ENCODE results near the gene ODAD4. TPM values are rescaled to one million over a fixed set of nuclear protein-coding genes. Genes with fewer than 3 reads are reported as not detected.
"Not testable (repeated sequence)": the region's sequence is repeated elsewhere in the genome, so short reads cannot be mapped to it uniquely, and the experiment has no call there.

The ODAD4 gene
- total RNA-seq, 2 experiments from 2014 or later, result 1.7 to 2.0 TPM

- no peak for DNase-seq
- Mint-ChIP-seq H3K4me1 (peaks cover 20% of the 10 kb centered on the region), H3K36me3 (ENCODE audit: low read depth) (peaks cover 41% of the 10 kb centered on the region), H3K4me3 (no peak overlapping the region), H3K27ac (no peak overlapping the region), H3K27me3 (no peaks in the 10 kb centered on the region), H3K9me3 (no peaks in the 10 kb centered on the region)
- POLR2A ChIA-PET, result interaction anchor here (0.6 to 2.5 kb wide), 4 partner anchors 11 to 176 kb away, joined by 3 to 12 read pairs (median 4); partner anchors contain the start of genes DNAJC7 and KCNH4
- CTCF ChIA-PET, result interaction anchor here (0.8 kb wide), 1 partner anchor 12 kb away, joined by 3 read pairs; the partner anchor contains the start of gene DNAJC7
These were observed 74.7 kb downstream of the ODAD4 start for GRCh38 chr17:42005166-42005565.

GRCh38 chr17:42009170-42009569 lies 78.8 kb downstream of the ODAD4 start:
- POLR2A ChIA-PET, result interaction anchor here (1.0 to 2.2 kb wide), 2 partner anchors 9 to 11 kb away, joined by 3 to 9 read pairs; partner anchors contain the start of genes DNAJC7 and NKIRAS2
- CTCF ChIA-PET, result interaction anchor here (0.6 to 1.2 kb wide), 5 partner anchors 9 to 241 kb away, joined by 3 to 4 read pairs (median 3); partner anchors contain the start of gene NKIRAS2

GRCh38 chr17:42010266-42010680 lies 79.9 kb downstream of the ODAD4 start:
- H3K9me3 Mint-ChIP-seq, result not testable (repeated sequence)

More at GRCh38 chr17:42009170-42009569, 78.8 kb downstream of the ODAD4 start:
- H3K4me3 Mint-ChIP-seq, result no peak overlapping the region
- no peaks in the 10 kb centered on the region for H3K9me3 Mint-ChIP-seq
- H3K4me1 Mint-ChIP-seq, result peaks cover 48% of the 10 kb centered on the region
- H3K27me3 Mint-ChIP-seq, result no peaks in the 10 kb centered on the region
- no peak overlapping the region for H3K27ac Mint-ChIP-seq
- no peak for DNase-seq
- peaks cover 27% of the 10 kb centered on the region for H3K36me3 Mint-ChIP-seq (ENCODE audit: low read depth)

GRCh38 chr17:42010898-42011516 lies 80.6 kb downstream of the ODAD4 start:
- ChIA-PET CTCF (no interaction called here), POLR2A (no interaction called here)
- H3K36me3 Mint-ChIP-seq (ENCODE audit: low read depth), result peaks cover 37% of the 10 kb centered on the region
- peak overlapping the region; percentile 22 for H3K27ac Mint-ChIP-seq
- H3K4me1 Mint-ChIP-seq, result peaks cover 56% of the 10 kb centered on the region
- H3K27me3 Mint-ChIP-seq, result no peaks in the 10 kb centered on the region
- no peak overlapping the region for H3K4me3 Mint-ChIP-seq
- H3K9me3 Mint-ChIP-seq, result no peaks in the 10 kb centered on the region
- DNase-seq, result no peak

More at GRCh38 chr17:42010266-42010680, 79.9 kb downstream of the ODAD4 start:
- Mint-ChIP-seq H3K36me3 (ENCODE audit: low read depth) (peaks cover 31% of the 10 kb centered on the region), H3K4me1 (peaks cover 51% of the 10 kb centered on the region)
- CTCF ChIA-PET, DNase-seq, H3K4me3 Mint-ChIP-seq, H3K27ac Mint-ChIP-seq, H3K27me3 Mint-ChIP-seq: not testable (repeated sequence)
- POLR2A ChIA-PET, result interaction anchor here (2.2 kb wide), 1 partner anchor 8 kb away, joined by 9 read pairs; the partner anchor contains the start of gene DNAJC7

- peaks cover 58% of the 10 kb centered on the region for H3K4me1 Mint-ChIP-seq
- ChIA-PET POLR2A (interaction anchor here (1.0 to 1.6 kb wide), 2 partner anchors 45 to 100 kb away, joined by 3 to 4 read pairs; partner anchors contain the start of genes CNP and DHX58), CTCF (interaction anchor here (1.8 to 2.2 kb wide), 2 partner anchors 13 to 169 kb away, joined by 4 to 5 read pairs; partner anchors contain the start of gene KCNH4)
- H3K27me3 Mint-ChIP-seq, H3K9me3 Mint-ChIP-seq, H3K27ac Mint-ChIP-seq, H3K4me3 Mint-ChIP-seq, DNase-seq: not testable (repeated sequence)
- peaks cover 44% of the 10 kb centered on the region for H3K36me3 Mint-ChIP-seq (ENCODE audit: low read depth)
These were observed 81.9 kb downstream of the ODAD4 start for GRCh38 chr17:42012363-42012762.

GRCh38 chr17:42013740-42014139 lies 83.3 kb downstream of the ODAD4 start:
- H3K4me3 Mint-ChIP-seq, H3K9me3 Mint-ChIP-seq, POLR2A ChIA-PET, DNase-seq, H3K27ac Mint-ChIP-seq, H3K27me3 Mint-ChIP-seq: not testable (repeated sequence)
- Mint-ChIP-seq H3K36me3 (ENCODE audit: low read depth) (peaks cover 44% of the 10 kb centered on the region), H3K4me1 (peaks cover 68% of the 10 kb centered on the region)
- CTCF ChIA-PET, result interaction anchor here (1.8 to 2.2 kb wide), 2 partner anchors 12 to 168 kb away, joined by 4 to 5 read pairs; partner anchors contain the start of gene KCNH4

Other genes with a start within 250 kb of the ODAD4 start
- gene EIF1, start 241.7 kb upstream of the ODAD4 start, total RNA-seq, result 100 to 1,000 TPM; 933 to 950 TPM
- not detected for gene GAST, start 218.3 kb upstream of the ODAD4 start, total RNA-seq
- gene HAP1, start 196.0 kb upstream of the ODAD4 start, total RNA-seq, result under 1 TPM; 0.05 TPM
- under 1 TPM; 0.35 to 0.45 TPM for gene JUP, start 143.9 kb upstream of the ODAD4 start, total RNA-seq
- gene P3H4, start 118.7 kb upstream of the ODAD4 start, total RNA-seq, result 1 to 10 TPM; 1.8 to 1.9 TPM
- gene FKBP10, start 117.6 kb upstream of the ODAD4 start, total RNA-seq, result not detected
- gene NT5C3B, start 94.4 kb upstream of the ODAD4 start, total RNA-seq, result 10 to 100 TPM; 16.1 to 19.0 TPM
- gene KLHL10, start 92.8 kb upstream of the ODAD4 start, total RNA-seq, result not detected
- 10 to 100 TPM; 13.9 to 14.4 TPM for gene KLHL11, start 65.2 kb upstream of the ODAD4 start, total RNA-seq
- gene ACLY, start 11.7 kb upstream of the ODAD4 start, total RNA-seq, result 100 to 1,000 TPM; 177 to 183 TPM
- 10 to 100 TPM; 89.8 to 91.0 TPM for gene CNP, start 36.2 kb downstream of the ODAD4 start, total RNA-seq
- 10 to 100 TPM; 88.7 to 95.1 TPM for gene DNAJC7, start 86.8 kb downstream of the ODAD4 start, total RNA-seq
- 10 to 100 TPM; 21.3 to 22.7 TPM for gene NKIRAS2, start 89.5 kb downstream of the ODAD4 start, total RNA-seq
- gene C17orf113, start 120.0 kb downstream of the ODAD4 start, total RNA-seq, result under 1 TPM in 1 of 2 experiments, not detected in 1; 0.05 TPM
- gene ZNF385C, start 167.9 kb downstream of the ODAD4 start, total RNA-seq, result not detected
- gene DHX58, start 182.1 kb downstream of the ODAD4 start, total RNA-seq, result 10 to 100 TPM; 97.0 to 97.3 TPM
- 10 to 100 TPM; 25.7 to 26.7 TPM for gene KAT2A, start 190.8 kb downstream of the ODAD4 start, total RNA-seq
- under 1 TPM in 1 of 2 experiments, not detected in 1; 0.18 TPM for gene HSPB9, start 192.2 kb downstream of the ODAD4 start, total RNA-seq
- gene RAB5C, start 224.4 kb downstream of the ODAD4 start, total RNA-seq, result 10 to 100 TPM; 95.8 to 97.3 TPM